Mammary epithelial cell (primary cell): Measurements from ENCODE around the gene CLCN2.

Experiments used
- CTCF ChIP-seq, 2 donors: IDR thresholded peaks in 1 of 2; conservative IDR thresholded peaks in 1 of 2; 2 replicates each; pipeline ENCODE4 v1.5.1; 2011 to 2012; ENCODE audit warnings: inconsistent platforms in 2 of 2, low read length in 2 of 2, mild to moderate bottlenecking in 2 of 2, control low read depth in 1 of 2, low read depth in 1 of 2; ENCODE audit not compliant: insufficient read depth in 1 of 2; ENCODE audit errors: extremely low read depth in 1 of 2
- EZH2 ChIP-seq: IDR thresholded peaks from 2 replicates; pipeline ENCODE4 v1.6.1; 2012; ENCODE audit warnings: low read length, inconsistent platforms, borderline replicate concordance

GRCh38 chr3:184305577-184305976 lies 55.8 kb downstream of the CLCN2 start:
- TF ChIP-seq CTCF (conservative IDR thresholded peaks at IDR 0.05 in 1 of 2, IDR thresholded peaks at IDR 0.05 in 1 of 2; ENCODE audit: extremely low read depth in 1 of 2, insufficient read depth in 1 of 2, low read depth in 1 of 2, low read length in 2 of 2): peak; percentile 37 to 47
- no peak for TF ChIP-seq EZH2
